H9 (cell line): ENCODE measurements around the gene NHSL2. TPM values are rescaled to one million over a fixed set of nuclear protein-coding genes. Genes with fewer than 3 reads are reported as not detected.
A peak's percentile ranks its signal among the peaks of the same experiment; 100 is the strongest.

Experiments used
- DNase-seq: peaks from one replicate; pipeline ENCODE4 v3.0.0-alpha.2; 2017
- H2AFZ ChIP-seq: one replicate; pipeline ENCODE4 v1.6.1; 2013; ENCODE audit warnings: mild to moderate bottlenecking, low read length, control low read depth, moderate library complexity
- H2AK5ac ChIP-seq: 2 replicates; pipeline ENCODE4 v1.6.1; 2013; ENCODE audit warnings: low read length, control low read depth, mixed read lengths; ENCODE audit not compliant: insufficient read length
- H2BK120ac ChIP-seq: one replicate; pipeline ENCODE4 v1.6.1; 2013; ENCODE audit warnings: low read depth, mild to moderate bottlenecking, low read length, control low read depth, inconsistent platforms; ENCODE audit not compliant: poor library complexity, severe bottlenecking
- H2BK12ac ChIP-seq: 2 replicates; pipeline ENCODE4 v1.6.1; 2013; ENCODE audit warnings: low read length, control low read depth, mixed read lengths, low read depth; ENCODE audit not compliant: insufficient read length
- H2BK15ac ChIP-seq: 2 replicates; pipeline ENCODE4 v1.6.1; 2013; ENCODE audit warnings: low read depth, low read length, control low read depth
- H2BK20ac ChIP-seq: one replicate; pipeline ENCODE4 v1.6.1; 2013; ENCODE audit warnings: low read depth, mild to moderate bottlenecking, low read length, control low read depth, inconsistent platforms; ENCODE audit not compliant: poor library complexity, severe bottlenecking
- H2BK5ac ChIP-seq: 2 replicates; pipeline ENCODE4 v1.6.1; 2013; ENCODE audit warnings: low read length, control low read depth, mixed read lengths; ENCODE audit not compliant: insufficient read length
- H3K14ac ChIP-seq: 2 replicates; pipeline ENCODE4 v1.6.1; 2013; ENCODE audit warnings: low read length, control low read depth; ENCODE audit not compliant: insufficient read depth
- H3K18ac ChIP-seq: 2 replicates; pipeline ENCODE4 v1.6.1; 2013; ENCODE audit warnings: low read depth, mild to moderate bottlenecking, mixed read lengths, low read length, control low read depth; ENCODE audit not compliant: insufficient read length
- H3K23ac ChIP-seq: 2 replicates; pipeline ENCODE4 v1.6.1; 2013; ENCODE audit warnings: low read length, control low read depth, mixed read lengths, low read depth; ENCODE audit not compliant: insufficient read length
- H3K23me2 ChIP-seq: 2 replicates; pipeline ENCODE4 v1.6.1; 2013; ENCODE audit warnings: low read depth, mild to moderate bottlenecking, mixed read lengths, low read length, control low read depth; ENCODE audit not compliant: insufficient read length, poor library complexity, severe bottlenecking
- H3K27ac ChIP-seq: 2 replicates; pipeline ENCODE4 v1.5.1; 2013; ENCODE audit warnings: low read length, control low read depth, mixed read lengths, low read depth; ENCODE audit not compliant: insufficient read length
- H3K27me3 ChIP-seq: 2 replicates; pipeline ENCODE4 v1.6.1; 2013; ENCODE audit warnings: low read length, control low read depth, inconsistent platforms; ENCODE audit not compliant: insufficient read depth
- H3K4ac ChIP-seq: 2 replicates; pipeline ENCODE4 v1.6.1; 2013; ENCODE audit warnings: low read depth, mild to moderate bottlenecking, control low read depth, inconsistent platforms, low read length, moderate library complexity
- H3K4me1 ChIP-seq: 2 replicates; pipeline ENCODE4 v1.6.1; 2013; ENCODE audit warnings: low read length, control low read depth, inconsistent platforms; ENCODE audit not compliant: insufficient read depth
- H3K4me2 ChIP-seq: 2 replicates; pipeline ENCODE4 v1.6.1; 2013; ENCODE audit warnings: low read length, control low read depth, mixed read lengths; ENCODE audit not compliant: insufficient read length, insufficient read depth
- H3K56ac ChIP-seq: 2 replicates; pipeline ENCODE4 v1.6.1; 2013; ENCODE audit warnings: low read depth, mild to moderate bottlenecking, mixed read lengths, low read length, control low read depth; ENCODE audit not compliant: insufficient read length
- H3K79me1 ChIP-seq: 2 replicates; pipeline ENCODE4 v1.6.1; 2013; ENCODE audit warnings: low read depth, mild to moderate bottlenecking, moderate library complexity, low read length, control low read depth, inconsistent platforms; ENCODE audit not compliant: insufficient read depth, poor library complexity, severe bottlenecking
- H3K79me2 ChIP-seq: 2 replicates; pipeline ENCODE4 v1.6.1; 2013; ENCODE audit warnings: low read length, control low read depth, inconsistent platforms; ENCODE audit not compliant: insufficient read depth
- H3K9ac ChIP-seq: 2 replicates; pipeline ENCODE4 v1.6.1; 2013; ENCODE audit warnings: low read length, control low read depth, mixed read lengths; ENCODE audit not compliant: insufficient read length; ENCODE audit errors: extremely low read depth
- H3K9me3 ChIP-seq: one replicate; pipeline ENCODE4 v1.6.1; 2013; ENCODE audit warnings: low read depth, low read length, inconsistent platforms; ENCODE audit not compliant: control insufficient read depth
- H3T11ph ChIP-seq: one replicate; pipeline ENCODE4 v1.6.1; 2013; ENCODE audit warnings: mild to moderate bottlenecking, low read length, control low read depth, inconsistent platforms
- H4K20me1 ChIP-seq: one replicate; pipeline ENCODE4 v1.6.1; 2013; ENCODE audit not compliant: control insufficient read depth, insufficient read length, insufficient read depth
- H4K5ac ChIP-seq: 2 replicates; pipeline ENCODE4 v1.6.1; 2013; ENCODE audit warnings: low read depth, mild to moderate bottlenecking, mixed read lengths, low read length, control low read depth; ENCODE audit not compliant: insufficient read length
- H4K8ac ChIP-seq: replicated peaks from 2 replicates; pipeline ENCODE4 v1.6.1; 2013; ENCODE audit warnings: low read length, control low read depth, mixed read lengths, low read depth; ENCODE audit not compliant: insufficient read length
- H4K91ac ChIP-seq: 2 replicates; pipeline ENCODE4 v1.6.1; 2013; ENCODE audit warnings: low read depth, mild to moderate bottlenecking, moderate library complexity, mixed read lengths, low read length, control low read depth; ENCODE audit not compliant: insufficient read length
- H3K27ac Mint-ChIP-seq, 3 experiments: 2 replicates in 2 of 3; 3 replicates in 1 of 3; pipeline ENCODE4 v1.8.0; 2020 to 2021; ENCODE audit warnings: mixed read lengths in 3 of 3, mild to moderate bottlenecking in 1 of 3, moderate library complexity in 1 of 3
- H3K27me3 Mint-ChIP-seq: 2 replicates; pipeline ENCODE4 v1.8.0; 2021; ENCODE audit warnings: low read depth, mild to moderate bottlenecking, moderate library complexity, mixed read lengths
- H3K36me3 Mint-ChIP-seq, 3 experiments: 2 replicates in 2 of 3; 3 replicates in 1 of 3; pipeline ENCODE4 v1.8.0; 2020 to 2021; ENCODE audit warnings: low read depth in 3 of 3, mixed read lengths in 3 of 3; ENCODE audit not compliant: insufficient read depth in 1 of 3
- H3K4me1 Mint-ChIP-seq, 2 experiments: 2 replicates each; pipeline ENCODE4 v1.8.0; 2020; ENCODE audit warnings: mixed read lengths in 2 of 2
- H3K4me3 Mint-ChIP-seq, 2 experiments: 2 replicates in 1 of 2; 3 replicates in 1 of 2; pipeline ENCODE4 v1.8.0; 2020 to 2021; ENCODE audit warnings: mild to moderate bottlenecking in 2 of 2, mixed read lengths in 2 of 2, moderate library complexity in 1 of 2
- H3K9me3 Mint-ChIP-seq, 2 experiments: 2 replicates in 1 of 2; 3 replicates in 1 of 2; pipeline ENCODE4 v1.8.0; 2020; ENCODE audit warnings: mild to moderate bottlenecking in 2 of 2, mixed read lengths in 2 of 2, moderate library complexity in 1 of 2
- CTCF ChIP-seq: fragments of 200-600 bp; sonication (generic); conservative IDR thresholded peaks from 3 replicates; pipeline ENCODE4 v1.8.0; 2021; ENCODE audit warnings: antibody characterized with exemption, mild to moderate bottlenecking
- WGBS: extraction: QIAGEN DNeasy Blood & Tissue Kit; methylation state at CpG from one replicate; pipeline ENCODE4 v1.1.7; 2013; ENCODE audit warnings: missing lambda C conversion rate, low lambda C conversion rate, mixed read lengths; ENCODE audit not compliant: insufficient read length; ENCODE audit errors: extremely low coverage; 5-methylcytosine and 5-hydroxymethylcytosine counted together
- total RNA-seq: library from RNA; stranded (reverse); gene quantifications from 2 replicates; pipeline ENCODE4 v1.2.1, GENCODE V29; 2021

NHSL2 gene
- total RNA-seq, 1 experiment from 2014 or later: 6.4 TPM

- Histone ChIP-seq H2BK120ac (no peak overlapping the region), H3K79me2 (no peaks in the 10 kb centered on the region), H3K4me2 (no peak overlapping the region), H3K9ac (no peak overlapping the region), H3T11ph (no peak overlapping the region), H4K20me1 (no peaks in the 10 kb centered on the region), H3K56ac (no peak overlapping the region), H2BK20ac (no peak overlapping the region), H3K18ac (no peak overlapping the region), H4K5ac (no peak overlapping the region), H3K4me1 (no peaks in the 10 kb centered on the region; the same call in 1 of the 2 replicates), H2BK15ac (no peak overlapping the region), H3K9me3 (peaks cover 18% of the 10 kb centered on the region), H4K91ac (no peak overlapping the region), H3K14ac (no peak overlapping the region), H3K27ac (no peak overlapping the region), H2BK5ac (no peak overlapping the region), H3K4ac (no peak overlapping the region), H3K23me2 (no peaks in the 10 kb centered on the region), H3K27me3 (no peaks in the 10 kb centered on the region), H4K8ac (no peak overlapping the region), H3K23ac (no peak overlapping the region), H2BK12ac (no peak overlapping the region), H3K79me1 (no peaks in the 10 kb centered on the region), H2AFZ (no peak overlapping the region), H2AK5ac (no peak overlapping the region)
- Mint-ChIP-seq H3K36me3 (peaks cover 28 to 39% (median 36%) of the 10 kb centered on the region in 3 experiments), H3K27ac (peak overlapping the region in 2 of 3 experiments; percentile 69 to 81; a peak in 4 of 7 replicates), H3K4me1 (peaks cover 20 to 22% of the 10 kb centered on the region in 2 experiments), H3K9me3 (peaks cover 52 to 59% of the 10 kb centered on the region in 2 experiments), H3K27me3 (no peaks in the 10 kb centered on the region), H3K4me3 (no peak overlapping the region; a peak in 1 of 5 replicates)
- no peak for DNase-seq
- no peak for TF ChIP-seq CTCF
- WGBS: no CpG with 5 or more reads among the region's 7 CpGs
Measured at GRCh38 chrX:72201836-72202536, 291.3 kb downstream of the NHSL2 start.

Other genes starting within 250 kb of the NHSL2 start
- not detected in 2 replicates for gene CXorf49, start 192.6 kb upstream of the NHSL2 start, total RNA-seq
- not detected in 2 replicates for gene CXorf49B, start 147.5 kb upstream of the NHSL2 start, total RNA-seq
- gene RTL5, start 221.1 kb downstream of the NHSL2 start, total RNA-seq: 1.1 and 1.2 TPM in 2 replicates